GM12878 (cell line): ENCODE data around the gene NPHP3. TPM values are rescaled to one million over a fixed set of nuclear protein-coding genes. Genes with fewer than 3 reads are reported as not detected.

Experiments
- ATAC-seq: fragments of 200-7000 bp; cut with Tn5 transposase; 3 replicates; pipeline ENCODE4 v1.9.1; 2020; ENCODE audit warnings: mild to moderate bottlenecking, moderate library complexity
- BruUV-seq: library from RNA; stranded (reverse); fragments of 400-500 nt; replicated peaks from 2 replicates; lab custom pipeline; 2021; lab: Mats Ljungman, UMichigan
- CTCF ChIA-PET: fragments of 300-600 bp; sonication (Branson Sonifier 250); formaldehyde crosslinking; extraction: SDS; loops from one replicate; lab custom pipeline; 2021; ENCODE audit warnings: inconsistent platforms; lab: Yijun Ruan, JAX
- POLR2A ChIA-PET: fragments of 350-600 bp; formaldehyde crosslinking; extraction: SDS; loops from one replicate; lab custom pipeline; 2021; ENCODE audit warnings: inconsistent platforms; lab: Charles Lee
- RAD21 ChIA-PET: fragments of 300-600 bp; sonication (Branson Sonifier 250); formaldehyde crosslinking; loops from one replicate; lab custom pipeline; 2023; ENCODE audit warnings: antibody characterized with exemption; ENCODE audit not compliant: unreplicated experiment; lab: Charles Lee
- SMC1A ChIA-PET: fragments of 300-600 bp; sonication (Branson Sonifier 250); formaldehyde crosslinking; loops from one replicate; lab custom pipeline; 2023; ENCODE audit not compliant: unreplicated experiment, uncharacterized antibody; lab: Charles Lee
- DNase-seq: peaks from one replicate; pipeline ENCODE4 v3.0.0-alpha.2; 2011; ENCODE audit warnings: low read depth, low spot score
- FAIRE-seq: peaks from 3 replicates; lab custom pipeline; 2011; peaks lifted over from hg19 to GRCh38; lab: Jason Lieb, UNC
- H2AFZ ChIP-seq: 2 replicates; pipeline ENCODE4 v1.6.0; 2011; ENCODE audit warnings: low read depth, low read length, control low read depth; ENCODE audit not compliant: control insufficient read depth
- H3K27ac ChIP-seq: 2 replicates; pipeline ENCODE4 v1.5.1; 2011; ENCODE audit warnings: control low read depth; ENCODE audit not compliant: control insufficient read depth, insufficient read depth
- H3K27me3 ChIP-seq, 2 experiments: replicated peaks in 1 of 2; 2 replicates each; pipeline versions ENCODE4 v1.6.0 to v1.6.1; 2011; ENCODE audit warnings: low read length in 1 of 2; ENCODE audit not compliant: control insufficient read depth in 2 of 2, insufficient read depth in 2 of 2
- H3K36me3 ChIP-seq, 2 experiments: 2 replicates each; pipeline ENCODE4 v1.5.1; 2011; ENCODE audit warnings: low read length in 1 of 2; ENCODE audit not compliant: control insufficient read depth in 2 of 2, insufficient read depth in 2 of 2
- H3K4me1 ChIP-seq: 2 replicates; pipeline ENCODE4 v1.6.1; 2011; ENCODE audit warnings: mild to moderate bottlenecking, low read length, moderate library complexity, mixed read lengths; ENCODE audit not compliant: control insufficient read depth, insufficient read depth
- H3K4me2 ChIP-seq: 2 replicates; pipeline ENCODE4 v1.6.0; 2011; ENCODE audit warnings: control low read depth; ENCODE audit not compliant: control insufficient read depth, insufficient read depth
- H3K4me3 ChIP-seq: fragments of 200-600 bp; sonication (generic); 2 replicates; pipeline ENCODE4 v1.5.1; 2016
- H3K79me2 ChIP-seq: 2 replicates; pipeline ENCODE4 v1.6.0; 2011; ENCODE audit warnings: low read length; ENCODE audit not compliant: control insufficient read depth, insufficient read depth
- H3K9ac ChIP-seq: 2 replicates; pipeline ENCODE4 v1.8.0; 2011; ENCODE audit warnings: low read length, control low read depth, mixed read lengths; ENCODE audit not compliant: control insufficient read depth, insufficient read depth
- H3K9me3 ChIP-seq: replicated peaks from 3 replicates; pipeline ENCODE4 v1.5.1; 2011; ENCODE audit warnings: mild to moderate bottlenecking, low read length; ENCODE audit not compliant: control insufficient read depth, insufficient read depth
- H4K20me1 ChIP-seq: 2 replicates; pipeline ENCODE4 v1.6.0; 2011; ENCODE audit not compliant: control insufficient read depth, insufficient read depth
- BMI1 ChIP-seq: fragments of 450-650 bp; IDR thresholded peaks from 2 replicates; pipeline ENCODE4 v1.6.1; 2016; ENCODE audit warnings: mild to moderate bottlenecking, moderate library complexity, borderline replicate concordance
- CBX3 ChIP-seq: fragments of 200-600 bp; sonication (generic); IDR thresholded peaks from 2 replicates; pipeline ENCODE4 v1.6.1; 2016; ENCODE audit warnings: low read depth, borderline replicate concordance
- E2F4 ChIP-seq: IDR thresholded peaks from 2 replicates; pipeline ENCODE4 v1.6.1; 2012; ENCODE audit warnings: low read depth, low read length, improper control_type of control experiment
- IRF3 ChIP-seq: fragments of 450-650 bp; IDR thresholded peaks from 2 replicates; pipeline ENCODE4 v1.6.1; 2014; ENCODE audit warnings: mild to moderate bottlenecking
- JUND ChIP-seq: IDR thresholded peaks from 2 replicates; pipeline ENCODE4 v1.6.1; 2012; ENCODE audit warnings: low read depth, mild to moderate bottlenecking, low read length, improper control_type of control experiment, moderate library complexity
- KDM1A ChIP-seq: fragments of 200-600 bp; sonication (generic); IDR thresholded peaks from 2 replicates; pipeline ENCODE4 v1.6.1; 2016; ENCODE audit warnings: borderline replicate concordance
- LARP7 ChIP-seq: fragments of 450-650 bp; IDR thresholded peaks from 2 replicates; pipeline ENCODE4 v1.6.1; 2017; ENCODE audit warnings: mild to moderate bottlenecking
- NFYB ChIP-seq: IDR thresholded peaks from 2 replicates; pipeline ENCODE4 v1.6.1; 2011; ENCODE audit warnings: low read depth, mild to moderate bottlenecking, low read length, improper control_type of control experiment, moderate library complexity; ENCODE audit not compliant: insufficient read depth
- NR2C2 ChIP-seq: IDR thresholded peaks from 2 replicates; pipeline ENCODE4 v1.6.1; 2011; ENCODE audit warnings: borderline replicate concordance, low read depth; ENCODE audit not compliant: control insufficient read depth, insufficient read length
- RCOR1 ChIP-seq: conservative IDR thresholded peaks from 2 replicates; pipeline ENCODE4 v1.6.1; 2012; ENCODE audit warnings: low read depth, low read length, improper control_type of control experiment
- SMAD5 ChIP-seq: IDR thresholded peaks from 2 replicates; pipeline ENCODE4 v1.6.1; 2016; ENCODE audit warnings: antibody characterized with exemption, low read depth
- SPI1 ChIP-seq: IDR thresholded peaks from 2 replicates; pipeline ENCODE4 v1.6.1; 2011; ENCODE audit warnings: low read depth, mild to moderate bottlenecking, low read length, moderate library complexity, borderline replicate concordance; ENCODE audit not compliant: insufficient read depth
- TARDBP ChIP-seq: IDR thresholded peaks from 2 replicates; pipeline ENCODE4 v1.6.1; 2016; ENCODE audit warnings: borderline replicate concordance
- ZNF274 ChIP-seq: IDR thresholded peaks from one replicate; pipeline ENCODE4 v1.8.0; 2011; ENCODE audit not compliant: insufficient read length, insufficient read depth
- WGBS: methylation state at CpG from one replicate; pipeline ENCODE4 v1.1.6; 2016; ENCODE audit warnings: low lambda C conversion rate; ENCODE audit not compliant: insufficient replicate concordance, insufficient coverage; ENCODE audit errors: missing lambda C conversion rate; 5-methylcytosine and 5-hydroxymethylcytosine counted together
- in situ Hi-C: fragments of 300-500 bp; cut with MboI; formaldehyde crosslinking; loops from 9 replicates; pipeline ENCODE4 v1.14.3; 2018; ENCODE audit warnings: mixed read lengths
- intact Hi-C: fragments of 100-400 bp; cut with micrococcal nuclease; formaldehyde crosslinking; loops from one replicate; pipeline ENCODE4 v1.14.2; 2022; ENCODE audit not compliant: unreplicated experiment
- polyA plus RNA-seq, 11 experiments: library from polyadenylated mRNA; depleted of rRNA in 4 of 11; unstranded in 6 of 11; stranded (reverse) in 5 of 11; fragments of >200 nt; fragmentation: Nextera tagmentation in 4 of 11; fragmentation: Illumina TruSeq in 1 of 11; extraction: Ambion mirVana in 4 of 11; extraction: Trizol in 1 of 11; gene quantifications; 1 replicate in 1 of 11; 2 replicates in 10 of 11; pipeline versions ENCODE4 v1.2.1 to v1.2.3, GENCODE V29; 2011 to 2016; ENCODE audit warnings: inconsistent platforms in 2 of 11, missing spikeins in 2 of 11, low read depth in 1 of 11
- total RNA-seq, 4 experiments: library from RNA; depleted of rRNA in 3 of 4; stranded (reverse); fragments of >200 nt in 3 of 4; fragmentation: Illumina TruSeq in 1 of 4; extraction: Trizol in 1 of 4; gene quantifications; 2 replicates each; pipeline versions ENCODE4 v1.2.1 to v1.2.3, GENCODE V29; 2013 to 2021

The NPHP3 gene
- total and polyA plus RNA-seq, 10 of the 15 experiments (the other 5 are each of a cell fraction or from before 2014, with no cell fraction given), result 0.84 to 11.7 (median 2.9) TPM

GRCh38 chr3:132681421-132681820 is 40.8 kb downstream of the NPHP3 start:
- intact Hi-C loops, result no loop called here
- ChIA-PET POLR2A (interaction anchor here (0.5 kb wide), 1 partner anchor 8 kb away, joined by 4 read pairs; no protein-coding TSS in a partner anchor), RAD21 (no interaction called here), CTCF (interaction anchor here (1.5 to 3.6 kb wide), 2 partner anchors 11 to 145 kb away, joined by 6 to 11 read pairs; no protein-coding TSS in a partner anchor), SMC1A (interaction anchor here (1.4 kb wide), 1 partner anchor 46 kb away, joined by 3 read pairs; no protein-coding TSS in a partner anchor)
- DNase-seq (no peak), FAIRE-seq (no peak), ATAC-seq (no peak)
- H3K36me3 ChIP-seq, result peaks cover 0 to 10% of the 10 kb centered on the region in 2 experiments; a peak in 1 of 4 replicates
- WGBS, result 97% methylated on average over 3 of the region's 3 CpGs
- H3K9me3 ChIP-seq, result no peaks in the 10 kb centered on the region
- H3K9ac ChIP-seq, result no peak overlapping the region
- H3K4me2 ChIP-seq, result no peak overlapping the region
- in situ Hi-C loops, result no loop called here
- TF ChIP-seq TARDBP, result no peak
- no peak for TF ChIP-seq JUND
- no peak for TF ChIP-seq KDM1A
- no peak for TF ChIP-seq SPI1
- TF ChIP-seq CBX3, result no peak
- TF ChIP-seq SMAD5, result no peak
- BruUV-seq, result TSS peak; percentile 55
- H3K4me1 ChIP-seq, result no peaks in the 10 kb centered on the region
- H3K79me2 ChIP-seq, result no peaks in the 10 kb centered on the region
- H3K27ac ChIP-seq, result no peak overlapping the region
- no peak overlapping the region for H3K4me3 ChIP-seq
- H4K20me1 ChIP-seq, result no peaks in the 10 kb centered on the region
- no peaks in the 10 kb centered on the region for H3K27me3 ChIP-seq
- no peak overlapping the region for H2AFZ ChIP-seq

GRCh38 chr3:132679911-132680310 is 42.3 kb downstream of the NPHP3 start:
- POLR2A ChIA-PET, result no interaction called here
- RAD21 ChIA-PET, result interaction anchor here (1.1 kb wide), 1 partner anchor 34 kb away, joined by 3 read pairs; no protein-coding TSS in a partner anchor
- H3K4me2 ChIP-seq, result no peak overlapping the region
- H3K4me3 ChIP-seq, result no peak overlapping the region
- H3K9ac ChIP-seq, result no peak overlapping the region
- in situ Hi-C loops, result no loop called here
- no peaks in the 10 kb centered on the region for H3K9me3 ChIP-seq
- H4K20me1 ChIP-seq, result no peaks in the 10 kb centered on the region
- 94% methylated on average over 5 of the region's 5 CpGs for WGBS
- ATAC-seq (no peak), DNase-seq (no peak), FAIRE-seq (no peak)
- no TSS peak for BruUV-seq
- no peaks in the 10 kb centered on the region for H3K4me1 ChIP-seq
- CTCF ChIA-PET, result interaction anchor here (3.6 kb wide), 1 partner anchor 9 kb away, joined by 11 read pairs; no protein-coding TSS in a partner anchor
- H3K27me3 ChIP-seq, result no peaks in the 10 kb centered on the region
- no peak for TF ChIP-seq ZNF274
- no peak for TF ChIP-seq E2F4
- no peak for TF ChIP-seq IRF3
- no peak for TF ChIP-seq NFYB
- TF ChIP-seq LARP7, result no peak
- no peak for TF ChIP-seq RCOR1
- TF ChIP-seq BMI1, result no peak
- TF ChIP-seq NR2C2, result no peak
- no peak for TF ChIP-seq TARDBP
- SMC1A ChIA-PET, result interaction anchor here (0.7 to 1.1 kb wide), 2 partner anchors 9 to 35 kb away, joined by 3 to 5 read pairs; no protein-coding TSS in a partner anchor
- no peak overlapping the region for H2AFZ ChIP-seq
- H3K27ac ChIP-seq, result no peak overlapping the region
- peaks cover 0 to 10% of the 10 kb centered on the region in 2 experiments; a peak in 1 of 4 replicates for H3K36me3 ChIP-seq
- no peaks in the 10 kb centered on the region for H3K79me2 ChIP-seq
- intact Hi-C loops, result no loop called here
